Anterior cingulate cortex (tissue), 58 donors: ENCODE results near the gene TBL3.

Experiments
- DNase-seq, 58 donors: peaks; one replicate each; lab custom pipeline; 2025; lab: John Stamatoyannopoulos, UW

The TBL3 gene

DNA sequence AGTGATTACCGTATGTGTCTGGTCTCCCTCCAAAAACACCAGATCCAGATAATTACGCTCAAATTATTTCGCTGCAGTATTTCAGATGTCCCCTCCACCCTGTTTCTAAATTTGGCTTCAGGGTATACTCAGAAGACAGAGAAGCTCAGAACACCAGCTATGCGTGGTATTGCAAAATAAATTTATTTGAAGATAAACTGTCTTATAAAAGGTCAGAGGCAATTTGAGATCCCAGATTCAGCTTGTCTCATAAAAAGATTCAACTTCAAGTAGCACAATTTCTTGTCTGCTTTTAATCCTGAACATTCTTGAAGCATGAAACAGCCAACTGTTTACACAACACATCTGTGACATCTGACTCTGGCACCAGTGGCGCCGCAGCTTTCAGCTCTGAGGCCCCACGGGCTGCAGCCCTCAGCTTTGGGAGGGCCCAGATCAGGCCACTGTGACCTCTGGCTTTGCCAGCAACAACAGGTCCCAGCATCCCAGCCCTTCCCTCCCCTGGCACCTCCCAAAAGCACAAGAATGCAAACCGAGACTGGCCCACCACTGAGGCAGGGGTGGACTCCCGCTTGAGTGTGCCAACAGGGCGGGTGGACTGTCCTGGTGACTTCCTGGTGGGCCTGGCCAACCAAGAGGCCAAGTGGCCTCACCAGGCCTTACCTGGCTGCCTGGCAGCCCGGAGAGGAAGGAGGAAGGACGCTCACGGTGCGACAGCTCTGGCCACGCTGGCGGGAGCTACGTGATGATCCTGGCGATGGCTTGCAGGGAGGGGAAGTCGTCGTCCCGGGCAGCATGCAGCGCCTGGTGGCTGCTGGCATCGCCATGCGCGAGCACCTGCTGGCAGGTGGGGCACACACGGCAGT lies 25.9 kb downstream of the TBL3 start:
- DNase-seq, result no peak

DNA sequence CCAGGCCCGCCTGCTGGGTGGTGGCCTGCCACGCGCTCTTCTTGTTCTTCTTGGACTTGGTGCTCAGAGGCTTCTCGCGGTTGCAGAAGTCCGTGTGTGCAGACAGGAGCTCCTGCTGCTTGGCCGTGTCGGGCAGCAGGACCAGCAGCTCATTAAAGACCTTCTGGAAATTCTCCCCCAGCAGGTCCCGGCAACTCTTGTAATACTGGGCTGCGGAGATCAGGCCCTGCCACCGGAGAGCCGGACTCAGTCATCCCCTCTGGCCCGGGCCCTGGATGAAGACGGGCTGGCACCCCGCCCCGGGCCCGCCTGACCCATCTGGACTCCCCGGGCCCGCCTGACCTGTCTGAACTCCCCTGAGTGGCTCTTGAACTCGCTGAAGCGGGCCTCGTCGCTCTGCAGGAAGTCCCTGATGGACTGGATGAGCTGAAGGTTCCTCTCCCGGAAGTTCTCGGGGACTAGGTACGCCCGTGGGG lies 26.5 kb downstream of the TBL3 start:
- no peak for DNase-seq

DNA sequence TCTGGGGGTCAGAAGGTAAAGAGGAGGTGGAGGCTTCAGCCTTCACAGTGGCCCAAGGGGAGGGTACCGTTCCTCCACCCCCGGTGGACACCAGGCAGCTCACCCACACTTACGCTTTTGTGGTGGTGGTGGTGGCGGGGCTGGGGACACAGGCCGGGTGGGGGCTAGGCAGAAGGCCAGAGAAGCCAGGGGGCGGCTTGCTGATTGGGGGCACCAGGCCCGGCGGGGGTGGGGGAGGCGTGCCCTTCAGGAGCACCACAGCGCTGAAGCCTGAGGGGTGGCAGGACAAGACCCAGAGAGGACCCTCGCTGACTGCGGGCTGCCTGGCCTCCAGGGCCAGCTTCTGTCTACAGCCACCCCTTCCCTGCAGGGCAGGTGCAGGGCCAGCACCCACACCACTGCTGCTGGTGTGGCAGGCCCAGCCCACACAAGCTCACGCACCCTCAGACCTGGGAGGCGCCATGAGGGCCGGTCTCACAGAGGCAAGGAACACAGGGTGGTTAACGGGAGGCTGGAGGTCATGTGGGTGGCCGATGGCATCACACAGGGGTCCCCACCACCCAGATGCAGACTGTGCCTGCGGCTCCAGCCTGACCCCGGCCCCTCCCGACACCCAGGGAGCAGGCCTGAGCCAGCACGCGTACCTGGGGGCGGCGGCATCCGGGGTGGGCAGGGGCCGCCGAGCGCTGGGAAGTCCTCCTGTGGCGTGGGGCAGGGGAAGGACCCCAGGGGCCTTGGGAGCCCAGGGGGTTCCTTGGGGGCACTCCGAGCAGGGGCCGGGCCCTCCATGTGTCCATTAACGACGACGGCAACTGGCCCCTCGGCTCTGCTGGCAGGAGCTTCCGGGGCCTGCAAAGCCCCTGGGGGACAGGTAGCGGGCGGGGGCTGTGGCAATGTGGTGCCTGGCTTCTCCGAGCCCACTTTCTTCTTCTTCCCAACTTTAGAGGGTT lies 27.3 kb downstream of the TBL3 start:
- no peak for DNase-seq

DNA sequence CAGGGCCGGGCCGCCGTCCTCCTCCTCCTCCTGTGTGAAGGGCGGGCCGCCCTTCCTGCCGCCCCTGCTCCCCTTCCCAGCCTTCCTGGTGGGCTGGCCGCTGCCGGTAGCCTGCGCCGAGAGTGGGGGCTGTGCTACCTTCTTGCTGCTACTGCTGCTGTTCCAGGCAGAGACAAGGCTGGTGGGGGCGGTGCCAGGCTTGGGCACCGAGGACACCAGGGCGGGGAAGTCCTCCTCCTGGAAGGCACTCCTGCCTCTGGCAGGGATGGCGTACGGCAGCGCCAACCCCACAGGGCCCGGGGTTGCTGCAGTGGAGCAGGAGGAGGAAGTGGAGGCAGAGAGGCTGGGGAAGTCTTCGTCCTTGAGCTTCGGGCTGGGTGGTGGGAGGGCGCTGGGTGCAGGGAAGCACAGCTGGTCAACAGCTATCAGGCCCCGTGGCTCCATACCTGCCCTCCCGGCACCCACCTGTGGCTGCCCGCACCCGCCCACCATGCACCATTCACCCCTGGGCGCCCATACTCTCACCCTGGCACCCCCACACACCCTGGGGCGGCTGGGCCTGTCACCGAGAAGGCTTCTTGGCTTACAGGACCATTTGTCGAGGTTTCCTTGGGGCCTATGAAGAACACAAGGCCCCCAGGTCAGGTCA lies 28.1 kb downstream of the TBL3 start:
- peak in 3 of 58 donors; percentile 22 to 45 (median 39) for DNase-seq

DNA sequence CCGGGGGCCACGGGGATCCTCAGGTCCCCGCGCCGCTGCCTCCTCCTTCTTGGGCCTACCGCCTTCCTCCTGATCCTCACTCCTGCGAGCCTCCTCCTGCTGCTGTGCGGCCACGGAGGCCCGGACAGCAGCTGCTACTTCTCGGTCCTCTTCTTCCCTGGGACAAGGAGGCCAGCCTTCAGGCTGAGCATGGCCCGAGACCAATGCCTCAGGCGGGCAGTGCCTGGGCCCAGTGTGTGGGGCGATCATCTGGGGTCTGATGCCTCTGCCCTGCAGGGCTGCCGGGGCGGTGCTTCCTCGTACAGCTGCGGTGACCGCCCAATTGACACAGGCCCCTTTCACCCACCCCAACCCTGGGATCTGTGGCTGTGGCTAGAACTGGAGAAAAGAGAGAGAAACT lies 29.2 kb downstream of the TBL3 start:
- DNase-seq, result no peak

DNA sequence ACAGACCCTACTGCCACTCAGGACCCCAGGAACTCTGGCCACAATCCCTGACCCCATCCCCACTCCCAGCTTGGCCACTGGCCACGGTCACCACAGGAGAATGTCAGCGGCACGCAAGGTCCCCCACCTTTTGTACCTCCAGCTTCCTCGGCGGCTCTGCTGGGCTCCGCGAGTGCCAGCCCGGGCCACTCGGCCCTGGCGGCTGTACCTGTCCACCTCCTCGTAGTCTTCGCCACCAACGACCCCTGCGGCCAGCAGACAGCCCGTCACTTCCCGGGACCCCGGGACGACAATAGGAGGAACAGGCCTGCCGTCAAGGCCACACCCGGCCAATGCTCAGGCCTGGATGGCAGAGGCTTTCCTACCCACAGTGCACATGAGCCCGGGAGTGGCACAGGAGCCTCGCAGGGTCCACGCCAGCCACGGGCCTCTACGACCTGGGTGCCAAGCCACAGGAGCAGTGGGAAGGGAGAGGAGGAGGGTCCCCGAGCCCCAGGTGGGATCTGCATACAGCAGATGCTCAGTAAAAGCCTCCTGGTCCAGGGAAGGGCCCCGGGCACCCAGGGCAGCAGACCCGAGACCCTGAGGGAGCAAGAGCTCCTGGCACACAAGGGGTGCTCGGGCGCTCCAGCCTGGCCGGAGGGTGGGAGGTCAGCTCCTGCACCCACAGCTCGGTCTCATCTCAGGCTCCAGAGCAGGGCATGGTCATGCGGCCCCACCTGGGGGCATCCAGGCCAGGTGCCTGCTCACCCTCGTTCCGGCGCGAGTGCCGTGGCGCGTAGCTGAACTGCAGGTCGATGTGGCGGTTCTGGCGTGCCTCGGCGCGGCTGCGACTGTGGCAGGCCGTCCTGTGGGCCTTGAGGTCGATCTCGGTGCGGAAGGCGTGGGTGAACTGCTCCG lies 29.9 kb downstream of the TBL3 start:
- DNase-seq, result no peak

DNA sequence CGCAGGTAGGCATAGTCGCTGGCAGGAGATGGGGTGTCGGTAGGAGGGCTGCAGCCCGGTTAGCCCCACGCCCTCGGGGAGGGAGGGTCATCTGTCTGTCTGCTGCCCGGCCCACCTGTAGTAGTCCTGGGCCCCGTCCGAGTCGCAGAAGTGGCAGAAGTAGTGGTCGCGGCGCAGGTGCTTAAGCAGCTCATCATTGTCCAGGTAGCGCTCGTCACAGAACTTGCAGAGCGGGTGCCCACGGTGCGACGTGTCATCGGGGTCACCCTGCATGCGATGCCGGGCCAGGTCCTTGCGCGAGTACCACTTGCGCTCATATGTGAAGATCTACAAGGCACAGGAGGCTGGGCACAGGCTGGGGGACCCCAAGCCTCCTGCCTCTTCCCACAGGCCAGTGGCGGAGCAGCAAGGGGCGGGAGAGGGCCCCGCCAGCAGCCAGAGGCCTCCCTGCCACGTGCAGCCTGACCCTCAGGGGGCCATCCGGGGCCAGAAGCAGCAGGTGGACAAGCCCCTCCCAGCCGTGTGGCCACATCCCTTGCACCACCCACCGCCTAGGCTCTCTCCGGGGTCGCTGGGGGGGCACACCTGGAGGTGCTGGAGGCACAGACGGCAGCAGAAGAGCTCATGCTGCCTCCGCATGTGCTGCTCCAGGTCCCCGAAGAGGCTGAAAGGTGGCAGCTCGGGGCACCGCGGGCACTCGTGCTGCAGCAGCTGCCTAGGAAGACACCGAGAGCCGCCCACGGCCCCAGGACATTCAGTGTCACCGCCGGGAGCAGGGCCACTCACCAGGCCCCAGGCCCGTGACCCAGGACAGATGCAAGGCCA lies 30.8 kb downstream of the TBL3 start:
- DNase-seq, result no peak

DNA sequence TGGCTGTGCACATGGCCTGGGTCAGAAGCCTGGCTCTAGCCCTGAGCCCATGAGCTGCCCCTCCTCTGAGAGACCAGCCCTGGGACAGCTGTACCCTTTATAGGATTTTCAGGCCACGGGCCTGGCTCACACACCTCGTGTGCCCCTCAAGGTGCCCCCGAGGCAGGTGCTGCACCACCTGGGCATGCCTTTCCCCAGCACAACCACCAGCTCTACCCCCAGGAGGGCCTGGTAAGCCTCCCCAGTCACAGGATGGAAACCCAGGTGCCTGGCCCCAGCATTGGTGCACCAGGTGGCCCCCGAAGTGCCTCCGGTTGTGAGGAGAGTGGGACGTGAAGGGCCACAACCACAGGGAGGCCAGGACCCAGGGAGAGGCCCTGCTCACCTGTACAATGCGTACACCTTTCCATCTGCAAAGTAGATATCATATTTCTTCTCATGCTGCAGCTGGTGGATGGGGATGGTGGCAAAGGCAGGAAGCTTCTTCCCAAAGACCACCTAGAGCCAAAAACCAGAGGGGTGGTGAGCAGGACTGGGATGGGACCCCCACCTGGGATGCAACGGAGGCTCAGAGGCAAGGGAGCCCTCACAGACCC lies 31.5 kb downstream of the TBL3 start:
- no peak for DNase-seq

DNA sequence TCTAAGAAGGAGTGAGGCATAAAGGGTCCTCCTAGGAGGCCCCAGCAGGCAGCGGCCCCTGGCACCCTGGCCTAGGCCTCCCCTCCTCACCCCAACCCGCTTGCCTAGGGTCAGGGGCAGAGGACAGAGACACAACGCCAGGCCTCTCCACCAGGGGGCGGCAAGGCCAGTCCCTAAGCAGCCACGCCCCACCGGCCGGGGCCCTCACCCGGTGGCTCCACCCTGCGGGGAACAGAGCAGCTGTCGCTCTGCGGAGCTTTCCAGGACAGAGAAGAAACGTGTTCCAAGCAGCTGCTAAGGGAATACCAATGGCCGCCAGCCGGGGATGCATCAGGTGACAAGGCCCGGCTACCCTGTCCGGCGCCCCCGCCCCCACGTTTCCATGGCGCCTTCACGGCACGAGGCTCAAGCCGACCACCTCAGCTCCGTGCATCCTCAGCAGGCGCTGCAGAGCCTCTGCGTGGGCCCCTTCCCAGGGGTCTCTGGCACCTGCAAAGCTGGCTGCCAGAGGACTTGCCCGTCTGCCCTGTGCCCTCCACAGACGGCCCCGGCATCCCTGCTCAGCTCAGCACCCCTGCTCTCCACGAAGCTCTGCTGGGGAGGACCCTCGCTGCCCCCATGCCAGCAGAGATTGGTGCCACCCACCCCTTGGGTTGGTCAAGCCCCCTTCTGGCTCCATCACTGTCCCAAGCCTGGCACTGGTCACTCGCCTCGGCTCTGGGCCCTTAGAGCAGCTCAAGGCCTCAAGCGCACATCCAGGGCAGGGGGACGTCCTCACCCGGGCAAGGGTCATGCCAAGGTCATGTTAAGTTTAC lies 32.2 kb downstream of the TBL3 start:
- peak in 52 of 58 donors; percentile 11 to 83 (median 54) for DNase-seq

DNA sequence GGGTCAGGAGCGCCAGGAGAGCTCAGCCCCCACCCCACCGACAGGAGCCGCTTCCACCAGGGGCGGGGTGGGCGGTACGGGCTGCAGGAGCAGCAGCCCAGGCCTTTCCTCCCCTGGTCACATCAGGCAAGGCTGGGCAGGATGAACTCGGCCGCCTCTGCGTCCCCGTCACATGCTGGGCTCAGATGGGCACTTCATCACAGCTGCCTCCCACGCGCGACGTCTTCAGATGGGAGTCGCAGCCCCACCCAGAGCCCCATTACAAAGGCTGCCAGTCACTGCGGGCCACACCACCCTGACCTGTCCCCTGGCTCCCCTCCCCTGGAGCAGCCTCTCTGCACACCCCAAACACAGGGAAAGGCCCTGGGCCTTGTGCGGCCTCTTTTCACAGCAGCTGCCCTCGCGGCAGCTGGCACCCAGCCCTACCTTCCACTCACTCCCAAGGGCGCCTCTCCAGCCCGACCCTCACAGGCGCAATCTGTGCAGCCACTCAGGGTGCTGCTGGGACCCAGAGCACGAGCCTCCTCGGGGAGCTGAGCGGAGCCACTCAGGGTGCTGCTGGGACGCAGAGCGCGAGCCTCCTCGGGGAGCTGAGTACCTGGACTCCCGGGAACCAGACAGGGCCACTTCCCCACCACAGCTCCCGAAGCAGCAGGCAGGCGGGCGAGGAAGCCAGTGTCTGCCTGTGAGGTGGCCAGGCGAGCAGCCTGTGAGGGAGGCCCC lies 33.1 kb downstream of the TBL3 start:
- DNase-seq, result no peak

DNA sequence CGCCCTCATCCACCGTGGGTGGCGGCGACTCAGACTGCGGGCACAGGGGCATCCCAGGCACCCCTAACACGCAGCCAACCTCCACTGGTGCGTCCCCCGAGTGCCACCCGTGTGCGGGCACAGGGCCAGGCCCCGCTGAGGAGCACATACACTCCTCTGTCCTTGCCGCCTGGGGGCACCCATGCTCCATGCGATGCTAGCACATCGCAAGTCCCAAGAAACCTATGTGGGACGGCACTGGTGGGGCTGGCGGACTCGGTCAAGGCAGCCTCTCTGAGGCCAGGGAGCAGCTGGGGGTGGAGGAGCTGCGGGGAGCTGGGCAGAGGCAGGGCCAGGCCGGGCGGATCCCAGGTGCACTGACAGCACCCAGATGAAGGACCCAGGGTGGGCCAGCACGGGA lies 33.8 kb downstream of the TBL3 start:
- DNase-seq, result peak in 6 of 58 donors; percentile 16 to 55 (median 30)

DNA sequence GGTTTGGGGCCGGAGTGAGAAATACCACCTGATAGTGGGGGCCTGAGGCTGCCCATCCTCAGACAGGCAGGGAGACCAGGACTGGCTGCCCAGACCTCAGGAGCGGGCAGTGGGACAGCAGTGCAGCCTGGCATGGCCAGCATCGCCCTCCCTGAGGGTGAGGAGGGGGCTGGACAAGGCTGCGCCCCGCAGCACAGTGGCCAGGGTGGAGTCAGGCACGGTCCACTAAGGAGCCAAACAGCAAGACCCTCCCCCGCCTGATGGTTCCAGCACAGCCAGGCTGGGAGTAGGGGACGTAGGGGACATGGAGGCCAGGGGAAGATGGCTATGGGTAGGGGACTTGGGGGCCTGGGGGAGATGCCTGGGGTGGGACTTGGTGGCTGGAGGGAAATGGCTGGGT lies 34.5 kb downstream of the TBL3 start:
- no peak for DNase-seq

DNA sequence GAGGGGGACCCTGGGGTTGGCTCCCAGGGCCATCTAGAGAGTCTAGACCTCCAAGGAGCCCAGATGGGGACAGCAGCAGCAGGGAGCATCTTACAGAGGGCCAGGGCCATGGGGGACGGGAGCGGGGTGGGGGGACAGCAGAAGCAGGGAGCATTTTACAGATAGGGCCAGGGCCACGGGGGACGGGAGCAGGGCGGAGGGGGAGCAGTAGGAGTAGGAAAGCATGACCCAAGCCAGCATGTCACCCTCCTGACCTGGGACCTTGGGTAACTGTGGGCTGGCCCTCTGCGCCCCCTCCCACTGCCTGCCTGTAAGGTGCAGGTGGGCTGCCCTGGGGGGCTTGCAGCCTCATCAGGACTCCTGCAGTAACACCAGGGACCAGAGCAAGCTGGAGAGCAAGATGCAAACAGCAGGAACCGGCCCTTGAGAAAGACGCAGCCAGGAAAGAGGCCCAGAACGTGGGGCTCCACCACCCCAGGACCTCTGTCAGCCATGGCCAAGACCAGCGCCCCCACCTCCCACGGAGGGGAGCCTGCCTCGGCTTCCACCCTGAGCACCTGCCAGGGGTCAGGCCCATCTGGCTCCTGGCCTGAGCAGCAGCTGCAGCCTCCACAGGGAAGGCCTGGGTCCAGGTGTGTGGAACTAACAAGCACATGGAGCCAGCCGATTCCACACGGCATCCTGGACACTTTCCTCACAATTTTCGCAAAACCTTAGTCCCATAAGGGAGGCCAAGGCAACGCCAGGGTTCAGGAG lies 35.4 kb downstream of the TBL3 start:
- DNase-seq, result no peak

DNA sequence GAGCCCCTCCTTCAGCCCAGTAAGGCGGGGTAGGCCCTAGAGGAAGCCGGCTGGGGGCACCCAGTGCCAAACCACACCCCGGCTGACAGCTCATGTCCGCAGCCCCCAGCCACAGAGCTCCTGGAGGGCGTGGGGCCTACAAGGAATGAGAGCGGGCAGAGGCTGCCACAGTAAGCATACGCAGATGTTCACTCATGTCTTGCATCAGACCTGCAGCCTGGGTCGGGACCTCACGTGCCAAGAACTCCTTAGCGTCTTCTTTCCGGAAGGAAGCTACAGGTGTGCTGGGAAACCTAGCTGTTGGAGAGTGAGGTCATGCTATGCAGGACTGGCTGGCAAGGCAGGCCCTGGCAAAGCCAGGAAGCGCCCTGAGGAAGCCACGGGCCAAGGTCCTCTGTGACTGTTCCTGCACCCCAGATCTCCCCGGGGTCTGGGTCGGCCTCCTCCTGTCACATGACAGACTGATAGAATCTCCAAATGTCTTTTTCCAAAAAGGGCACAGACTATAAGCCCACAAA lies 36.2 kb downstream of the TBL3 start:
- DNase-seq, result no peak

DNA sequence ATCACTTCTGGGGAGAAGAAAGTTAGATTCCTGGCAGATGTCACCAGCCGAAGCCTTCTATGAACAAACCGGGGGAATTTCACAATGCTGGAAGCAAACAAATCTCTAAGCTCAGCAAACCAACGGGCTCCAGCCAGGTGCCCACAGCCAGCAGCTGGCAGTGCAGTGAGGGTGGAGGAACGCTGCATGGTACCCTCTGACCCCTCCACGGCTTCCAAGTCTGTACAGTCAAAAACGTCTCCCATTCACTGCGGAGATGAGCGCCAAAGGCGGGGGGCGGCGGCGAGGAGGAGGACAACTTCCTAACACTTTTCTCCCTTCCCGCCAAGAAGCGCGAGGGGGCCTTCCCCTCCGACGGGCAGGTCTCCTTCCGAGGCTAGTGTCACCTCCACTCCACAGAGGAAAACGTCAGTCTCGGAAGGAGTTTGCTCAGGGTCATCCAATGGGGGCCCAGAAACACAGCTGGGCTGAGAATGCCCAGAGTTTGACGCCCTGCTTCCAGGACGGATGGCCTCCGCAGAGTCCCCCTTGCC lies 36.8 kb downstream of the TBL3 start:
- DNase-seq, result no peak
